HEK293T (cell line): ENCODE data around the gene CST8.

ENCODE experiments used
- HDGF ChIP-seq: fragments of 450-650 bp; IDR thresholded peaks from 2 replicates; pipeline ENCODE4 v1.6.1; 2017; ENCODE audit warnings: antibody characterized with exemption, borderline replicate concordance
- SP1 ChIP-seq: fragments of 450-650 bp; IDR thresholded peaks from 2 replicates; pipeline ENCODE4 v1.6.1; 2017

DNA sequence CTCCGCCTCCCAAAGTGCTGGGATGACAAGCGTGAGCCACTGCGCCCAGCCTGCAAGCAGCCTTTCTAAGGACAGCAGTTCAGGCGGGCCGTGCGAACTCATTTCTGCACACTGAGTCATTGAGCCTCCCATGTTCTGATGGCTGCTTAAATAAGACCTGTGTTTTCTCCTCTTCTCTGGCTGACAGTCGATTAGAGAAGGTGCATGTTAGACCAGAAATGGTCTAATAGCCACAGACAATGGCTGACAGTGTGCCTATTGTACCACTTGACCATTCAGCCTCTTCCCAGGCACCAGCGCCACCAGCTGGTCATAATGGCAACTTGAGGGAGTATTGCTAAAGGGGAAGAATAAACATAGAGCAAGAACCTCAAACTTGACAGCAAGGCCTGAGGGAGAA, 44.4 kb upstream of the CST8 start:
- TF ChIP-seq SP1 (no peak), HDGF (no peak)
